HG03460 (cell line): ENCODE results near the gene IFITM10.

Experiments
- ATAC-seq: cut with Tn5 transposase; IDR thresholded peaks from one replicate; pipeline ENCODE4 v1.9.1; 2021; ENCODE audit not compliant: unreplicated experiment

Gene IFITM10

GRCh38 chr11:1750481-1750839 lies at the start of gene IFITM10:
IFITM10 (minus strand) TSS chr11:1750595; CDS start chr11:1750442, 153 bp downstream.
- ATAC-seq = no peak

- no peak for ATAC-seq
Measured at GRCh38 chr11:1797391-1798125, 47.2 kb upstream of the IFITM10 start.

- ATAC-seq = no peak
Measured at GRCh38 chr11:1796413-1797011, 46.1 kb upstream of the IFITM10 start.

GRCh38 chr11:1793081-1793480 lies 42.7 kb upstream of the IFITM10 start:
- no peak for ATAC-seq

- no peak for ATAC-seq
Measured at GRCh38 chr11:1792461-1792860, 42.1 kb upstream of the IFITM10 start.

- ATAC-seq = no peak
Measured at GRCh38 chr11:1791912-1792311, 41.5 kb upstream of the IFITM10 start.

GRCh38 chr11:1786466-1786865 lies 36.1 kb upstream of the IFITM10 start:
- no peak for ATAC-seq

- ATAC-seq = no peak
Measured at GRCh38 chr11:1785749-1786413, 35.5 kb upstream of the IFITM10 start.

- ATAC-seq = no peak
Measured at GRCh38 chr11:1784761-1785650, 34.6 kb upstream of the IFITM10 start.

GRCh38 chr11:1783725-1784529 lies 33.5 kb upstream of the IFITM10 start:
- ATAC-seq = no peak

GRCh38 chr11:1782831-1783724 lies 32.7 kb upstream of the IFITM10 start:
- ATAC-seq = no peak

GRCh38 chr11:1782031-1782590 lies 31.7 kb upstream of the IFITM10 start:
- ATAC-seq = no peak

- no peak for ATAC-seq
Measured at GRCh38 chr11:1781593-1781975, 31.2 kb upstream of the IFITM10 start.

- no peak for ATAC-seq
Measured at GRCh38 chr11:1780700-1781592, 30.6 kb upstream of the IFITM10 start.

- no peak for ATAC-seq
Measured at GRCh38 chr11:1779806-1780699, 29.7 kb upstream of the IFITM10 start.

GRCh38 chr11:1779034-1779805 lies 28.8 kb upstream of the IFITM10 start:
- ATAC-seq = no peak
